ENCODE data around the gene UACA.

- TF ChIP-seq POLR2A (IDR thresholded peaks at IDR 0.05): no peak
- no peak for TF ChIP-seq EP300 (IDR thresholded peaks at IDR 0.05)
- no peak for TF ChIP-seq CTCF (IDR thresholded peaks at IDR 0.05)
- TF ChIP-seq POLR2AphosphoS5 (IDR thresholded peaks at IDR 0.05): no peak
Measured at GRCh38 chr15:70669966-70670658, 93.2 kb downstream of the UACA start.
